GM23338 (cell line): Measurements from ENCODE around the gene SIL1. TPM values are rescaled to one million over a fixed set of nuclear protein-coding genes. Genes with fewer than 3 reads are reported as not detected.

Experiments used
- ATAC-seq: fragments of 200-7000 bp; cut with Tn5 transposase; 3 replicates; pipeline ENCODE4 v1.9.1; 2020
- DNase-seq: peaks from one replicate; pipeline ENCODE4 v3.0.0-alpha.2; 2015; ENCODE audit warnings: low spot score
- H2AFZ ChIP-seq: fragments of 200-600 bp; sonication (generic); 2 replicates; pipeline ENCODE4 v1.8.0; 2016; ENCODE audit warnings: antibody characterized with exemption, mild to moderate bottlenecking, moderate library complexity
- H3F3A ChIP-seq: fragments of 200-600 bp; sonication (generic); replicated peaks from 2 replicates; pipeline ENCODE4 v1.8.0; 2017; ENCODE audit warnings: antibody characterized with exemption, mixed run types, low read depth
- H3K27ac ChIP-seq: fragments of 200-600 bp; sonication (generic); 2 replicates; pipeline ENCODE4 v1.6.1; 2016; ENCODE audit warnings: low read depth
- H3K27me3 ChIP-seq: fragments of 200-600 bp; sonication (generic); 2 replicates; pipeline ENCODE4 v1.8.0; 2016; ENCODE audit warnings: mild to moderate bottlenecking, mixed run types, moderate library complexity; ENCODE audit not compliant: insufficient read depth
- H3K36me3 ChIP-seq: fragments of 200-600 bp; sonication (generic); 2 replicates; pipeline ENCODE4 v1.8.0; 2016; ENCODE audit warnings: mild to moderate bottlenecking; ENCODE audit not compliant: insufficient read depth
- H3K4me1 ChIP-seq: fragments of 200-600 bp; sonication (generic); 2 replicates; pipeline ENCODE4 v1.8.0; 2016; ENCODE audit warnings: mild to moderate bottlenecking, moderate library complexity; ENCODE audit not compliant: insufficient read depth
- H3K4me2 ChIP-seq: fragments of 200-600 bp; sonication (generic); 2 replicates; pipeline ENCODE4 v1.7.1; 2017; ENCODE audit warnings: mixed run types
- H3K4me3 ChIP-seq: fragments of 200-600 bp; sonication (generic); 2 replicates; pipeline ENCODE4 v1.6.1; 2016; ENCODE audit warnings: mixed run types
- H3K79me2 ChIP-seq: fragments of 200-600 bp; sonication (generic); replicated peaks from 2 replicates; pipeline ENCODE4 v1.8.0; 2017; ENCODE audit warnings: mild to moderate bottlenecking; ENCODE audit not compliant: insufficient read depth
- H3K9me2 ChIP-seq: fragments of 200-600 bp; sonication (generic); 2 replicates; pipeline ENCODE4 v1.8.0; 2017; ENCODE audit not compliant: insufficient read depth
- H4K20me1 ChIP-seq: fragments of 200-600 bp; sonication (generic); replicated peaks from 2 replicates; pipeline ENCODE4 v1.8.0; 2017; ENCODE audit warnings: mild to moderate bottlenecking; ENCODE audit not compliant: insufficient read depth
- H3K27ac Mint-ChIP-seq: 2 replicates; pipeline ENCODE4 v1.8.0; 2020; ENCODE audit warnings: inconsistent platforms, mild to moderate bottlenecking, moderate library complexity, mixed read lengths
- H3K27me3 Mint-ChIP-seq: 3 replicates; pipeline ENCODE4 v1.8.0; 2022; ENCODE audit warnings: low read depth, mild to moderate bottlenecking, moderate library complexity, mixed read lengths, inconsistent platforms; ENCODE audit not compliant: insufficient read depth, poor library complexity
- H3K36me3 Mint-ChIP-seq: 3 replicates; pipeline ENCODE4 v1.8.0; 2021; ENCODE audit warnings: low read depth, mild to moderate bottlenecking, inconsistent platforms, moderate library complexity, mixed read lengths
- H3K4me1 Mint-ChIP-seq: 3 replicates; pipeline ENCODE4 v1.8.0; 2020; ENCODE audit warnings: mild to moderate bottlenecking, inconsistent platforms, mixed read lengths
- H3K4me3 Mint-ChIP-seq: 3 replicates; pipeline ENCODE4 v1.8.0; 2021; ENCODE audit warnings: moderate library complexity, mild to moderate bottlenecking, inconsistent platforms, mixed read lengths
- H3K9me3 Mint-ChIP-seq: 3 replicates; pipeline ENCODE4 v1.8.0; 2020; ENCODE audit warnings: moderate library complexity, mild to moderate bottlenecking, inconsistent platforms, mixed read lengths
- CREB1 ChIP-seq: fragments of 250-450 bp; sonication (Bioruptor Pico); IDR thresholded peaks from 2 replicates; pipeline ENCODE4 v1.5.0; 2020; ENCODE audit warnings: low read depth, mild to moderate bottlenecking, moderate library complexity
- EZH2 ChIP-seq: fragments of 200-600 bp; sonication (generic); IDR thresholded peaks from one replicate; pipeline ENCODE4 v1.8.0; 2017; ENCODE audit warnings: antibody characterized with exemption, mild to moderate bottlenecking, low read depth; ENCODE audit not compliant: unreplicated experiment
- EZH2phosphoT487 ChIP-seq: fragments of 200-600 bp; sonication (generic); IDR thresholded peaks from one replicate; pipeline ENCODE4 v1.8.1; 2018; ENCODE audit warnings: antibody characterized with exemption; ENCODE audit not compliant: unreplicated experiment
- JUNB ChIP-seq: IDR thresholded peaks from one replicate; pipeline ENCODE4 v1.6.1; 2016; ENCODE audit warnings: antibody characterized with exemption; ENCODE audit not compliant: unreplicated experiment
- NANOG ChIP-seq: IDR thresholded peaks from 2 replicates; pipeline ENCODE4 v1.6.1; 2016; ENCODE audit warnings: antibody characterized with exemption, borderline replicate concordance
- POLR2AphosphoS5 ChIP-seq: IDR thresholded peaks from 2 replicates; pipeline ENCODE4 v1.6.1; 2016; ENCODE audit warnings: antibody characterized with exemption, low read depth
- STAT1 ChIP-seq: IDR thresholded peaks from one replicate; pipeline ENCODE4 v1.6.1; 2016; ENCODE audit warnings: antibody characterized with exemption; ENCODE audit not compliant: unreplicated experiment
- ZNF114 ChIP-seq: fragments of 250-450 bp; sonication (Bioruptor Pico); IDR thresholded peaks from 2 replicates; pipeline ENCODE4 v1.5.0; 2020; ENCODE audit warnings: mild to moderate bottlenecking, moderate library complexity
- ZNF331 ChIP-seq: fragments of 250-450 bp; sonication (Bioruptor Pico); IDR thresholded peaks from 2 replicates; pipeline ENCODE4 v1.5.0; 2020; ENCODE audit warnings: low read depth, mild to moderate bottlenecking, moderate library complexity
- ZNF462 ChIP-seq: fragments of 250-450 bp; sonication (Bioruptor Pico); IDR thresholded peaks from 2 replicates; pipeline ENCODE4 v1.5.0; 2020; ENCODE audit warnings: mild to moderate bottlenecking, moderate library complexity
- polyA plus RNA-seq: library from polyadenylated mRNA; unstranded; fragments of >200 nt; fragmentation: Nextera tagmentation; extraction: Ambion mirVana; gene quantifications from 2 replicates; pipeline ENCODE4 v1.2.1, GENCODE V29; 2016
- total RNA-seq: library from RNA; depleted of rRNA; stranded (reverse); fragments of >200 nt; shearing (Covaris generic); gene quantifications from 2 replicates; pipeline ENCODE4 v1.2.3, GENCODE V29; 2014
- TF ChIP-seq, protein P1 (sequence below): IDR thresholded peaks from 2 replicates; pipeline ENCODE4 v1.6.1; 2016; ENCODE audit warnings: antibody characterized with exemption
- TF ChIP-seq, protein P2 (sequence below): IDR thresholded peaks from one replicate; pipeline ENCODE4 v1.6.1; 2018; ENCODE audit warnings: antibody characterized with exemption; ENCODE audit not compliant: unreplicated experiment
- TF ChIP-seq, protein P3 (sequence below), 2 experiments: fragments of 200-600 bp in 1 of 2; sonication (generic) in 1 of 2; conservative IDR thresholded peaks; 2 replicates each; pipeline versions ENCODE4 v1.5.1 to v1.6.1; 2016 to 2017; ENCODE audit warnings: antibody characterized with exemption in 2 of 2, low read depth in 2 of 2, mild to moderate bottlenecking in 2 of 2, moderate library complexity in 1 of 2

The SIL1 gene
- total and polyA plus RNA-seq, 2 experiments from 2014 or later = 5.5 to 5.9 TPM

DNA sequence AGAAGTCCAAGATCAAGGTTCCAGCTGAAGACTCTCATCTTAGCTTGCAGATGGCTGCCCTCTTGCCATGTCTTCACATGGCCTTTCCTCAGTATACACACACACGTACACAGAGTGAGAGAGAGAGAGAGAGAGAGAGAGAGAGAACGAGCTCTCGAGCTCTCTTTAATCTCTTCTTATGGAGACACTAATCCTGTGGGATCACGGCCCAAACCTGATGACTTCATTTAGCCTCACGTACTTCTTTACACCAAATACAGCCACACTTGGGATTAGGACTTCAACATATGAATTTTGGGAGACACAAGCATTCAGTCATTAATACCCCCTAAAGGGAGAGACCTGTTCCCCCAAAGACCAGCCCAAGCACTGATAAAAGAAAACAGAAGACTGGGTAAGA lies 42.8 kb downstream of the SIL1 start:
- no peak overlapping the region for H3K27ac ChIP-seq
- no peaks in the 10 kb centered on the region for H3F3A ChIP-seq
- no peak overlapping the region for H3K4me2 ChIP-seq
- no peak for DNase-seq
- no peak overlapping the region for H3K27ac Mint-ChIP-seq
- TF ChIP-seq STAT1 (no peak), ZNF331 (CRISPR knock-in tag) (no peak), ZNF114 (CRISPR knock-in tag) (no peak), ZNF462 (CRISPR knock-in tag) (no peak), EZH2phosphoT487 (no peak), NANOG (no peak), EZH2 (no peak), POLR2AphosphoS5 (no peak), CREB1 (CRISPR knock-in tag) (no peak), JUNB (no peak)
- TF ChIP-seq, protein P1, sequence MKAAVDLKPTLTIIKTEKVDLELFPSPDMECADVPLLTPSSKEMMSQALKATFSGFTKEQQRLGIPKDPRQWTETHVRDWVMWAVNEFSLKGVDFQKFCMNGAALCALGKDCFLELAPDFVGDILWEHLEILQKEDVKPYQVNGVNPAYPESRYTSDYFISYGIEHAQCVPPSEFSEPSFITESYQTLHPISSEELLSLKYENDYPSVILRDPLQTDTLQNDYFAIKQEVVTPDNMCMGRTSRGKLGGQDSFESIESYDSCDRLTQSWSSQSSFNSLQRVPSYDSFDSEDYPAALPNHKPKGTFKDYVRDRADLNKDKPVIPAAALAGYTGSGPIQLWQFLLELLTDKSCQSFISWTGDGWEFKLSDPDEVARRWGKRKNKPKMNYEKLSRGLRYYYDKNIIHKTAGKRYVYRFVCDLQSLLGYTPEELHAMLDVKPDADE = no peak
- TF ChIP-seq, protein P2, sequence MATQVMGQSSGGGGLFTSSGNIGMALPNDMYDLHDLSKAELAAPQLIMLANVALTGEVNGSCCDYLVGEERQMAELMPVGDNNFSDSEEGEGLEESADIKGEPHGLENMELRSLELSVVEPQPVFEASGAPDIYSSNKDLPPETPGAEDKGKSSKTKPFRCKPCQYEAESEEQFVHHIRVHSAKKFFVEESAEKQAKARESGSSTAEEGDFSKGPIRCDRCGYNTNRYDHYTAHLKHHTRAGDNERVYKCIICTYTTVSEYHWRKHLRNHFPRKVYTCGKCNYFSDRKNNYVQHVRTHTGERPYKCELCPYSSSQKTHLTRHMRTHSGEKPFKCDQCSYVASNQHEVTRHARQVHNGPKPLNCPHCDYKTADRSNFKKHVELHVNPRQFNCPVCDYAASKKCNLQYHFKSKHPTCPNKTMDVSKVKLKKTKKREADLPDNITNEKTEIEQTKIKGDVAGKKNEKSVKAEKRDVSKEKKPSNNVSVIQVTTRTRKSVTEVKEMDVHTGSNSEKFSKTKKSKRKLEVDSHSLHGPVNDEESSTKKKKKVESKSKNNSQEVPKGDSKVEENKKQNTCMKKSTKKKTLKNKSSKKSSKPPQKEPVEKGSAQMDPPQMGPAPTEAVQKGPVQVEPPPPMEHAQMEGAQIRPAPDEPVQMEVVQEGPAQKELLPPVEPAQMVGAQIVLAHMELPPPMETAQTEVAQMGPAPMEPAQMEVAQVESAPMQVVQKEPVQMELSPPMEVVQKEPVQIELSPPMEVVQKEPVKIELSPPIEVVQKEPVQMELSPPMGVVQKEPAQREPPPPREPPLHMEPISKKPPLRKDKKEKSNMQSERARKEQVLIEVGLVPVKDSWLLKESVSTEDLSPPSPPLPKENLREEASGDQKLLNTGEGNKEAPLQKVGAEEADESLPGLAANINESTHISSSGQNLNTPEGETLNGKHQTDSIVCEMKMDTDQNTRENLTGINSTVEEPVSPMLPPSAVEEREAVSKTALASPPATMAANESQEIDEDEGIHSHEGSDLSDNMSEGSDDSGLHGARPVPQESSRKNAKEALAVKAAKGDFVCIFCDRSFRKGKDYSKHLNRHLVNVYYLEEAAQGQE = no peak
- TF ChIP-seq, protein P3, sequence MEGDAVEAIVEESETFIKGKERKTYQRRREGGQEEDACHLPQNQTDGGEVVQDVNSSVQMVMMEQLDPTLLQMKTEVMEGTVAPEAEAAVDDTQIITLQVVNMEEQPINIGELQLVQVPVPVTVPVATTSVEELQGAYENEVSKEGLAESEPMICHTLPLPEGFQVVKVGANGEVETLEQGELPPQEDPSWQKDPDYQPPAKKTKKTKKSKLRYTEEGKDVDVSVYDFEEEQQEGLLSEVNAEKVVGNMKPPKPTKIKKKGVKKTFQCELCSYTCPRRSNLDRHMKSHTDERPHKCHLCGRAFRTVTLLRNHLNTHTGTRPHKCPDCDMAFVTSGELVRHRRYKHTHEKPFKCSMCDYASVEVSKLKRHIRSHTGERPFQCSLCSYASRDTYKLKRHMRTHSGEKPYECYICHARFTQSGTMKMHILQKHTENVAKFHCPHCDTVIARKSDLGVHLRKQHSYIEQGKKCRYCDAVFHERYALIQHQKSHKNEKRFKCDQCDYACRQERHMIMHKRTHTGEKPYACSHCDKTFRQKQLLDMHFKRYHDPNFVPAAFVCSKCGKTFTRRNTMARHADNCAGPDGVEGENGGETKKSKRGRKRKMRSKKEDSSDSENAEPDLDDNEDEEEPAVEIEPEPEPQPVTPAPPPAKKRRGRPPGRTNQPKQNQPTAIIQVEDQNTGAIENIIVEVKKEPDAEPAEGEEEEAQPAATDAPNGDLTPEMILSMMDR (conservative IDR thresholded peaks at IDR 0.05; ENCODE audit: low read depth in 2 of 2) = no peak
- H3K36me3 Mint-ChIP-seq = no peaks in the 10 kb centered on the region
- H3K4me3 ChIP-seq = no peak overlapping the region
- no peak overlapping the region for H2AFZ ChIP-seq
- no peak overlapping the region for H3K4me3 Mint-ChIP-seq
- H3K36me3 ChIP-seq = no peaks in the 10 kb centered on the region
- H3K79me2 ChIP-seq = no peaks in the 10 kb centered on the region
- H4K20me1 ChIP-seq = no peaks in the 10 kb centered on the region
- H3K4me1 ChIP-seq = peaks cover 21% of the 10 kb centered on the region
- H3K27me3 ChIP-seq = no peaks in the 10 kb centered on the region
- no peaks in the 10 kb centered on the region for H3K9me3 Mint-ChIP-seq
- no peak for ATAC-seq
- no peaks in the 10 kb centered on the region for H3K27me3 Mint-ChIP-seq
- no peaks in the 10 kb centered on the region for H3K9me2 ChIP-seq
- H3K4me1 Mint-ChIP-seq = peaks cover 25% of the 10 kb centered on the region
